Astrocyte of the spinal cord (primary cell): ENCODE measurements around the gene RPL10.

Experiments
- DNase-seq: peaks from one replicate; pipeline ENCODE4 v3.0.0; 2011; ENCODE audit warnings: low read depth, low spot score
- H3K4me3 ChIP-seq: 2 replicates; pipeline ENCODE4 v1.5.1; 2011; ENCODE audit warnings: low read depth, mild to moderate bottlenecking, low read length, moderate library complexity
- in situ Hi-C: cut with HindIII; loops from 2 replicates; pipeline ENCODE4 v1.10.0; 2017; ENCODE audit warnings: low sequenced_read_pairs
- TF ChIP-seq, protein P1 (sequence below): IDR thresholded peaks from 2 replicates; pipeline ENCODE4 v1.5.1; 2012; ENCODE audit warnings: low read depth, mild to moderate bottlenecking, low read length, inconsistent platforms

Gene RPL10

GRCh38 chrX:154376774-154377173, 21.4 kb upstream of the RPL10 start:
- no peak overlapping the region for H3K4me3 ChIP-seq
- TF ChIP-seq, protein P1, sequence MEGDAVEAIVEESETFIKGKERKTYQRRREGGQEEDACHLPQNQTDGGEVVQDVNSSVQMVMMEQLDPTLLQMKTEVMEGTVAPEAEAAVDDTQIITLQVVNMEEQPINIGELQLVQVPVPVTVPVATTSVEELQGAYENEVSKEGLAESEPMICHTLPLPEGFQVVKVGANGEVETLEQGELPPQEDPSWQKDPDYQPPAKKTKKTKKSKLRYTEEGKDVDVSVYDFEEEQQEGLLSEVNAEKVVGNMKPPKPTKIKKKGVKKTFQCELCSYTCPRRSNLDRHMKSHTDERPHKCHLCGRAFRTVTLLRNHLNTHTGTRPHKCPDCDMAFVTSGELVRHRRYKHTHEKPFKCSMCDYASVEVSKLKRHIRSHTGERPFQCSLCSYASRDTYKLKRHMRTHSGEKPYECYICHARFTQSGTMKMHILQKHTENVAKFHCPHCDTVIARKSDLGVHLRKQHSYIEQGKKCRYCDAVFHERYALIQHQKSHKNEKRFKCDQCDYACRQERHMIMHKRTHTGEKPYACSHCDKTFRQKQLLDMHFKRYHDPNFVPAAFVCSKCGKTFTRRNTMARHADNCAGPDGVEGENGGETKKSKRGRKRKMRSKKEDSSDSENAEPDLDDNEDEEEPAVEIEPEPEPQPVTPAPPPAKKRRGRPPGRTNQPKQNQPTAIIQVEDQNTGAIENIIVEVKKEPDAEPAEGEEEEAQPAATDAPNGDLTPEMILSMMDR = no peak
- in situ Hi-C loops = no loop called here
- no peak for DNase-seq

DNA sequence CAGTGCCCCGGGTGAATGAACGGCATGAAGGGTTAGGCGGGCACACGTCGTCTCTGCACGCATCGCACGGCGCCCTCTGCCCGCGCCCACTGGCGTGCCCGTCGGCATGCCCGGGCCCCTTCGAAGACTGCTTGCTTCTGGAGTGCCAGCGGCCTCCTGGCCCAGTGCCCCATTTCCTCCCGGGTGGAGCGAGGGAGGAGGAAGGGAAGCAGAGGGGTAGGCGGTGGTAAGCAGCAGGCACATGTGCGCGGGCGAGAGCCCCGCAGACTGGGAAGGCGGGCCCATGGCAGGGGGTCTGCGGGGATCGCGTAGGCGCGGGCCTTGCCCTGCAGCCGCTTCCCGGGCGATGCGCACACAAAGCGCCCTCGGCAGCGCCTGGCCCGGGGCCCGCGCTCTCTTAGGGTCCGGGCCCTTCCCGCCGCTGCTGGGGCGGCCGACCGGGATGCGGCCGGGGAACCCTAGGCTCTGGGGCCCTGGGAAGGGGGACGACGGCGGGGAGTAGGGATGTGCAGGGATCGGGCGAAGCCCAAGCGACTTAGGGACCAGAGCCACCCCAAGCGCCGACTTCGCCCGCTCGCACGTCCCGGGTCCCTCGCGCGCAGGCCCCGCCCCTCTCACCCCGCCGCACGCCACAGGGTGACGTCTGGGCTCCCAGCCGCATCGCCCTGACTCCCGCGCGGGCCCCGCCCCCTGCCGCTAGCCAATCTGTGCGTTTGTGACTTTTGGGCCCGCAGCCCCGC, 19.9 kb upstream of the RPL10 start:
- peak; percentile 51 for DNase-seq
- peak overlapping the region; percentile 31 for H3K4me3 ChIP-seq
- TF ChIP-seq, protein P1 = no peak
- in situ Hi-C loops = no loop called here

GRCh38 chrX:154378799-154379568, 19.2 kb upstream of the RPL10 start, which contains the start of gene EMD:
EMD (plus strand) TSS chrX:154379295; CDS start chrX:154379485, 190 bp downstream.
- TF ChIP-seq, protein P1 = no peak

GRCh38 chrX:154379569-154379951, 18.6 kb upstream of the RPL10 start:
- TF ChIP-seq, protein P1 = no peak
- H3K4me3 ChIP-seq = peak overlapping the region; percentile 67
- no peak for DNase-seq
- in situ Hi-C loops = no loop called here

More at GRCh38 chrX:154378799-154379568, 19.2 kb upstream of the RPL10 start, which contains the start of gene EMD:
- H3K4me3 ChIP-seq = peak within 1 kb of the TSS; percentile 67
- DNase-seq = peak; percentile 98
- in situ Hi-C loops = no loop called here

DNA sequence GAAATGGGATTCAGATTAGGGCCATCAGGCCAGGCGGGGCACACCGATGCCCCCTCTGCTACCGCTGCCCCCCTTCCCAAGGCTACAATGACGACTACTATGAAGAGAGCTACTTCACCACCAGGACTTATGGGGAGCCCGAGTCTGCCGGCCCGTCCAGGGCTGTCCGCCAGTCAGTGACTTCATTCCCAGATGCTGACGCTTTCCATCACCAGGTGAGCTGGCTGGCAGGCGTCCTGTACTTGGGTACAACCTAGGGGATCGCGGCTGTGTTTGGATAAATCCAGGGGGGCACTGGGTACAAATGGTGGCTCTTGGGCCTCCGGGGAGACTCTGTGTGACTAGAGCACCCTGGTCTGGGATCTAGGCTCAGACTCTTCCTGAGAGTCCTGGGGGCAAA, 18.0 kb upstream of the RPL10 start:
- in situ Hi-C loops = no loop called here
- TF ChIP-seq, protein P1 = no peak
- DNase-seq = no peak
- peak overlapping the region; percentile 67 for H3K4me3 ChIP-seq

DNA sequence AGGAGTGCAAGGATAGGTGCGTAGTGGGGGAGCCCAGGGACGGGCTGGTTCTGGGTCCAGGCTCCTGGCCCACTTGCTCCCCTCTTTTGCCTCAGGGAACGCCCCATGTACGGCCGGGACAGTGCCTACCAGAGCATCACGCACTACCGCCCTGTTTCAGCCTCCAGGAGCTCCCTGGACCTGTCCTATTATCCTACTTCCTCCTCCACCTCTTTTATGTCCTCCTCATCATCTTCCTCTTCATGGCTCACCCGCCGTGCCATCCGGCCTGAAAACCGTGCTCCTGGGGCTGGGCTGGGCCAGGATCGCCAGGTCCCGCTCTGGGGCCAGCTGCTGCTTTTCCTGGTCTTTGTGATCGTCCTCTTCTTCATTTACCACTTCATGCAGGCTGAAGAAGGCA, 17.4 kb upstream of the RPL10 start:
- H3K4me3 ChIP-seq = peak overlapping the region; percentile 67
- in situ Hi-C loops = no loop called here
- DNase-seq = no peak
- TF ChIP-seq, protein P1 = no peak
